Neural progenitor cell (in vitro differentiated cells): ENCODE results near the gene ME2. TPM values are rescaled to one million over a fixed set of nuclear protein-coding genes. Genes with fewer than 3 reads are reported as not detected.

ENCODE experiments used
- DNase-seq: peaks from one replicate; pipeline ENCODE4 v3.0.0-alpha.2; 2016; ENCODE audit warnings: low spot score
- H2AFZ ChIP-seq: fragments of 200-600 bp; sonication (generic); replicated peaks from 2 replicates; pipeline ENCODE4 v1.6.1; 2016; ENCODE audit warnings: antibody characterized with exemption
- H3F3A ChIP-seq: fragments of 200-600 bp; sonication (generic); 2 replicates; pipeline ENCODE4 v1.6.1; 2016; ENCODE audit warnings: antibody characterized with exemption, low read depth
- H3K27ac ChIP-seq: fragments of 200-600 bp; sonication (generic); 2 replicates; pipeline ENCODE4 v1.5.1; 2016; ENCODE audit warnings: mild to moderate bottlenecking
- H3K27me3 ChIP-seq: fragments of 200-600 bp; sonication (generic); 2 replicates; pipeline ENCODE4 v1.6.1; 2016; ENCODE audit warnings: mild to moderate bottlenecking, moderate library complexity
- H3K36me3 ChIP-seq: fragments of 200-600 bp; sonication (generic); 2 replicates; pipeline ENCODE4 v1.5.1; 2016
- H3K4me1 ChIP-seq: fragments of 200-600 bp; sonication (generic); 2 replicates; pipeline ENCODE4 v1.6.1; 2016; ENCODE audit warnings: mixed run types
- H3K4me2 ChIP-seq: fragments of 200-600 bp; sonication (generic); 2 replicates; pipeline ENCODE4 v1.6.1; 2016
- H3K4me3 ChIP-seq: fragments of 200-600 bp; sonication (generic); 2 replicates; pipeline ENCODE4 v1.5.1; 2016
- H3K79me2 ChIP-seq: fragments of 200-600 bp; sonication (generic); 2 replicates; pipeline ENCODE4 v1.6.1; 2016; ENCODE audit warnings: low read depth
- H3K9ac ChIP-seq: fragments of 200-600 bp; sonication (generic); 2 replicates; pipeline ENCODE4 v1.6.1; 2016
- H3K9me3 ChIP-seq: fragments of 200-600 bp; sonication (generic); 2 replicates; pipeline ENCODE4 v1.5.1; 2016; ENCODE audit warnings: low read depth
- H4K20me1 ChIP-seq: fragments of 200-600 bp; sonication (generic); 2 replicates; pipeline ENCODE4 v1.6.1; 2016; ENCODE audit warnings: low read depth
- H3K27ac Mint-ChIP-seq: 3 replicates; pipeline ENCODE4 v1.8.0; 2021; ENCODE audit warnings: mixed read lengths
- H3K27me3 Mint-ChIP-seq: 2 replicates; pipeline ENCODE4 v1.8.0; 2022; ENCODE audit warnings: low read depth, mild to moderate bottlenecking, inconsistent platforms, moderate library complexity, mixed read lengths; ENCODE audit not compliant: insufficient read depth
- H3K36me3 Mint-ChIP-seq: 3 replicates; pipeline ENCODE4 v1.8.0; 2021; ENCODE audit warnings: mixed read lengths
- H3K4me1 Mint-ChIP-seq: 3 replicates; pipeline ENCODE4 v1.8.0; 2021; ENCODE audit warnings: mixed read lengths
- H3K4me3 Mint-ChIP-seq: 3 replicates; pipeline ENCODE4 v1.8.0; 2021; ENCODE audit warnings: mild to moderate bottlenecking, moderate library complexity, mixed read lengths
- H3K9me3 Mint-ChIP-seq: 3 replicates; pipeline ENCODE4 v1.8.0; 2020; ENCODE audit warnings: mixed read lengths
- EZH2 ChIP-seq: fragments of 200-600 bp; sonication (generic); IDR thresholded peaks from 2 replicates; pipeline ENCODE4 v1.6.1; 2017; ENCODE audit warnings: antibody characterized with exemption, mild to moderate bottlenecking, moderate library complexity
- EZH2phosphoT487 ChIP-seq: fragments of 200-600 bp; sonication (generic); IDR thresholded peaks from 2 replicates; pipeline ENCODE4 v1.6.1; 2017; ENCODE audit warnings: antibody characterized with exemption
- total RNA-seq: library from RNA; depleted of rRNA; stranded (reverse); fragments of >200 nt; gene quantifications from 2 replicates; pipeline ENCODE4 v1.2.3, GENCODE V29; 2015; ENCODE audit warnings: low replicate concordance
- TF ChIP-seq, protein P1 (sequence below): fragments of 200-600 bp; sonication (generic); IDR thresholded peaks from 2 replicates; pipeline ENCODE4 v1.5.1; 2017; ENCODE audit warnings: antibody characterized with exemption, mild to moderate bottlenecking

ME2 gene
- total RNA-seq, 1 donor from 2014 or later: 129 TPM

DNA sequence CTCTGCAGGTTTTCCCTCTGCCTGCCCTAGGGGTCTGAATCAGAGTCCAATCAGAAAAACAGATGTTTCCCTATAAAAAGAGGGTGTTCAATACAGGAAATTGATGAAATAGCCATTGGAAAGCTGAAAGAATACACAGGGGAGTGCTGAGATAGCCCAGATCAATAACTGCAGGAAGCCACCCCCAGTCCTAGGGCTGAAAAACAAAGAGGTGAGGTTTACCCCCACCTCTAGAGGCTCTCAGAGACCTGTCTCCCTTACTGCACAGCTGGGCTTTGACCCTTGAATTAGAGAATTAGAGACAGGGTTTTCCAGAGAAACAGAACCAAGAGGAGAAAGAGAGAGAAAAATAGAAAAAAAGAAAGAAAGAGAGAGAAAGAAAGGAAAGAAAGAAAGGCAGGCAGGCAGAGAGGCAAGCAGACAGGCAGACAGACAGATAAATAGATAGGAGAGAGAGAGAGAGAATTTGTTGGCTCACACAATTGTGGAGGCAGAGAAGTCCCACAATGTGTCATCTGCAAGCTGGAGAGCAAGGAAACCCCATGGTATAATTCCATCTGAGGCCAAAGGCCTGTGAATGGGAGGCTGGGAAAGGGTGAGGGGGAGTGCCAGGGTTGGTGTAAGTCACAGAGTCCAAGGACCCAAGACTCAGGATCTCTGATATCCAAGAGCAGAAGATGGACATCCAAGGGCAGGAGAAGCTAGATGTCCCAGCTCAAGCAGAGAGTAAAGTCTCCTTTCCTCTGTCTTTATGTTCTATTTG is 18.9 kb upstream of the ME2 start:
- no peaks in the 10 kb centered on the region for H3K4me1 ChIP-seq
- H3K79me2 ChIP-seq: no peaks in the 10 kb centered on the region
- H3K9ac ChIP-seq: no peak overlapping the region
- no peaks in the 10 kb centered on the region for H3K36me3 ChIP-seq
- H2AFZ ChIP-seq: peak overlapping the region; percentile 28
- H3K4me2 ChIP-seq: no peak overlapping the region
- H3K27ac Mint-ChIP-seq: no peak overlapping the region
- no peaks in the 10 kb centered on the region for H3F3A ChIP-seq
- no peaks in the 10 kb centered on the region for H3K36me3 Mint-ChIP-seq
- H3K27ac ChIP-seq: no peak overlapping the region
- no peaks in the 10 kb centered on the region for H3K27me3 ChIP-seq
- peaks cover 7% of the 10 kb centered on the region for H3K27me3 Mint-ChIP-seq
- H3K9me3 ChIP-seq: no peaks in the 10 kb centered on the region
- H3K4me3 ChIP-seq: no peak overlapping the region
- H3K9me3 Mint-ChIP-seq: no peaks in the 10 kb centered on the region
- DNase-seq: no peak
- H3K4me3 Mint-ChIP-seq: no peak overlapping the region
- no peaks in the 10 kb centered on the region for H3K4me1 Mint-ChIP-seq
- TF ChIP-seq EZH2: no peak
- no peaks in the 10 kb centered on the region for H4K20me1 ChIP-seq

DNA sequence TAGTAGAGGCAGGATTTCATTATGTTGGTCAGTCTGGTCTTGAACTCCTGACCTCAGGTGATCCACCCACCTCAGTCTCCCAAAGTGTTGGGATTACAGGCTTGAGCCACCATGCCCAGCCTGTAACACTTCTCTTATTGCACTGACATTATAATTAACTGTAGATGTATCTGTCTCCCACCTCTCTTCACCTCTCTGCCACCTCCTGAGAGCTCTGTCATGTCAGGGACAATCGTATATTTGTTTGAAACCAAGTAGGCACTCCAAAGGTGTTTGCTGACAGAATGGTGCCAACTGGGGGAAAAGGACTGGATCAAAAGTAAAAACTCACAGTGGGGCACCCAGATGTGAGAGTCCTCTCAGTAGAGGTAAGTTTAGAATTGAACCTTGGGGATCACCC is 17.3 kb upstream of the ME2 start:
- H4K20me1 ChIP-seq: no peaks in the 10 kb centered on the region
- no peaks in the 10 kb centered on the region for H3K4me1 ChIP-seq
- Mint-ChIP-seq H3K4me3 (no peak overlapping the region), H3K27ac (no peak overlapping the region), H3K9me3 (no peaks in the 10 kb centered on the region), H3K36me3 (no peaks in the 10 kb centered on the region), H3K4me1 (no peaks in the 10 kb centered on the region), H3K27me3 (peaks cover 5% of the 10 kb centered on the region)
- no peak overlapping the region for H3K9ac ChIP-seq
- H3K27me3 ChIP-seq: no peaks in the 10 kb centered on the region
- no peaks in the 10 kb centered on the region for H3K9me3 ChIP-seq
- H3K4me2 ChIP-seq: no peak overlapping the region
- H3K27ac ChIP-seq: no peak overlapping the region
- H3K36me3 ChIP-seq: no peaks in the 10 kb centered on the region
- no peak overlapping the region for H3K4me3 ChIP-seq
- no peak for DNase-seq
- no peak overlapping the region for H2AFZ ChIP-seq
- no peaks in the 10 kb centered on the region for H3F3A ChIP-seq
- TF ChIP-seq, protein P1, sequence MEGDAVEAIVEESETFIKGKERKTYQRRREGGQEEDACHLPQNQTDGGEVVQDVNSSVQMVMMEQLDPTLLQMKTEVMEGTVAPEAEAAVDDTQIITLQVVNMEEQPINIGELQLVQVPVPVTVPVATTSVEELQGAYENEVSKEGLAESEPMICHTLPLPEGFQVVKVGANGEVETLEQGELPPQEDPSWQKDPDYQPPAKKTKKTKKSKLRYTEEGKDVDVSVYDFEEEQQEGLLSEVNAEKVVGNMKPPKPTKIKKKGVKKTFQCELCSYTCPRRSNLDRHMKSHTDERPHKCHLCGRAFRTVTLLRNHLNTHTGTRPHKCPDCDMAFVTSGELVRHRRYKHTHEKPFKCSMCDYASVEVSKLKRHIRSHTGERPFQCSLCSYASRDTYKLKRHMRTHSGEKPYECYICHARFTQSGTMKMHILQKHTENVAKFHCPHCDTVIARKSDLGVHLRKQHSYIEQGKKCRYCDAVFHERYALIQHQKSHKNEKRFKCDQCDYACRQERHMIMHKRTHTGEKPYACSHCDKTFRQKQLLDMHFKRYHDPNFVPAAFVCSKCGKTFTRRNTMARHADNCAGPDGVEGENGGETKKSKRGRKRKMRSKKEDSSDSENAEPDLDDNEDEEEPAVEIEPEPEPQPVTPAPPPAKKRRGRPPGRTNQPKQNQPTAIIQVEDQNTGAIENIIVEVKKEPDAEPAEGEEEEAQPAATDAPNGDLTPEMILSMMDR: no peak
- TF ChIP-seq EZH2phosphoT487 (no peak), EZH2 (no peak)
- no peaks in the 10 kb centered on the region for H3K79me2 ChIP-seq

DNA sequence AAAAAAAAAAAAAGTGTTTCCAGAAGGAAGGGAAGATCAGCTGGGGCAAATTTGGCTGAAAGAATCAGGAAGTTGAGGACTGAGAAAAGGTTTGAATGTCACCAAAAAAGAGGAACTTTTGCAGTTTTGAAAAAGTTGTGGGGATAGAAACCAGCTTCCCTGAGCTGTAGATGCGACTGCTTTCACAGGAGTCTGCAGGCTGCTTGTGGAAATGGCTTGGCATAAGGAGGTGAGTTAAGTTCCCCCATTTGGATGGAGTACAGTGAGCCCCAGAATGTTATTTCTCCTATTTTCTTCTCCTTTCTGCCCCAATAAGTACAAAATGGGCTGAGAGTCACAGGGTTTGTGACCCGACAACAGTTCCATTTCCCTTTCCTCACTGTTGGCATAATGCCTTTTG is 16.5 kb upstream of the ME2 start:
- Histone ChIP-seq H3K4me2 (no peak overlapping the region), H3K4me1 (no peaks in the 10 kb centered on the region), H3K9ac (no peak overlapping the region), H3K27me3 (no peaks in the 10 kb centered on the region), H3K79me2 (no peaks in the 10 kb centered on the region), H3K27ac (no peak overlapping the region), H3K36me3 (no peaks in the 10 kb centered on the region), H3K9me3 (no peaks in the 10 kb centered on the region), H4K20me1 (no peaks in the 10 kb centered on the region), H3K4me3 (no peak overlapping the region), H2AFZ (no peak overlapping the region), H3F3A (no peaks in the 10 kb centered on the region)
- peaks cover 4% of the 10 kb centered on the region for H3K27me3 Mint-ChIP-seq
- DNase-seq: no peak
- TF ChIP-seq, protein P1: no peak
- TF ChIP-seq EZH2 (no peak), EZH2phosphoT487 (no peak)
- H3K4me3 Mint-ChIP-seq: no peak overlapping the region
- H3K9me3 Mint-ChIP-seq: no peaks in the 10 kb centered on the region
- H3K4me1 Mint-ChIP-seq: no peaks in the 10 kb centered on the region
- H3K36me3 Mint-ChIP-seq: no peaks in the 10 kb centered on the region
- H3K27ac Mint-ChIP-seq: no peak overlapping the region

DNA sequence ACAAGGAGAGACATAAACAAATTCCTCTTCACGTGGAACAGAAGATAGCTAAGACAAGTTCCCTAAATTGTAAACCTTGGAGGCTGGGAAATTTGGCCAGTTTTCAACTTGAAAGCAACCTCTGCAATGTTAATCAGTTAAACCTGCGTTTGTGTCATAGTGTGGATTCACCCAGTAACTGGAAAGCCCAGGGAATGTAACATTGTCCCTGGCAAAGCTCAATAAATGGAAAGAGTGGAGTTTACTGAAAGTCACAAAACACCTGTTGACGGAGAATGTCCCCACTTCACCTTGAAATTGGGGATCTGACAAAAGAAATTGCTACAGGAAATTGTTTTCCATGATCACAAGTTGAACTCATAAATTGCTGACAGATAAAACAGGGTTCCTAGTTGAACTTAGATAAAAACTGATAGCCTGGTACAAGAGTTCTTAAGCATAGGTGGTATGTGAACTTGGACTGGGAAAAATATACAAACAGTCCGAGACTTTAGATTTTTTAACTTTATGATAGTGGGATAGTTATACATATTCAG is 15.0 kb upstream of the ME2 start:
- H3F3A ChIP-seq: no peaks in the 10 kb centered on the region
- H3K36me3 ChIP-seq: no peaks in the 10 kb centered on the region
- Mint-ChIP-seq H3K36me3 (no peaks in the 10 kb centered on the region), H3K4me1 (no peaks in the 10 kb centered on the region), H3K27ac (no peak overlapping the region), H3K9me3 (no peaks in the 10 kb centered on the region), H3K27me3 (no peaks in the 10 kb centered on the region), H3K4me3 (no peak overlapping the region)
- TF ChIP-seq, protein P1: no peak
- TF ChIP-seq EZH2 (no peak), EZH2phosphoT487 (no peak)
- no peaks in the 10 kb centered on the region for H4K20me1 ChIP-seq
- no peaks in the 10 kb centered on the region for H3K27me3 ChIP-seq
- no peaks in the 10 kb centered on the region for H3K9me3 ChIP-seq
- H3K9ac ChIP-seq: no peak overlapping the region
- H3K27ac ChIP-seq: no peak overlapping the region
- no peak overlapping the region for H3K4me3 ChIP-seq
- no peak for DNase-seq
- no peaks in the 10 kb centered on the region for H3K4me1 ChIP-seq
- no peaks in the 10 kb centered on the region for H3K79me2 ChIP-seq
- H3K4me2 ChIP-seq: no peak overlapping the region
- H2AFZ ChIP-seq: no peak overlapping the region
